ENCODE results near the gene CCDC61.
A peak's percentile ranks its signal among the peaks of the same experiment; 100 is the strongest.

Gene CCDC61

GRCh38 chr19:46016426-46017094 is 21.3 kb downstream of the CCDC61 start:
- DNase-seq: peak; percentile 85

GRCh38 chr19:46017095-46017429 is 21.8 kb downstream of the CCDC61 start:
- no peak for DNase-seq

- DNase-seq: no peak
Observed at GRCh38 chr19:46017874-46018675, 22.8 kb downstream of the CCDC61 start.

- no peak for DNase-seq
Observed at GRCh38 chr19:46018729-46019251, 23.5 kb downstream of the CCDC61 start.

DNA sequence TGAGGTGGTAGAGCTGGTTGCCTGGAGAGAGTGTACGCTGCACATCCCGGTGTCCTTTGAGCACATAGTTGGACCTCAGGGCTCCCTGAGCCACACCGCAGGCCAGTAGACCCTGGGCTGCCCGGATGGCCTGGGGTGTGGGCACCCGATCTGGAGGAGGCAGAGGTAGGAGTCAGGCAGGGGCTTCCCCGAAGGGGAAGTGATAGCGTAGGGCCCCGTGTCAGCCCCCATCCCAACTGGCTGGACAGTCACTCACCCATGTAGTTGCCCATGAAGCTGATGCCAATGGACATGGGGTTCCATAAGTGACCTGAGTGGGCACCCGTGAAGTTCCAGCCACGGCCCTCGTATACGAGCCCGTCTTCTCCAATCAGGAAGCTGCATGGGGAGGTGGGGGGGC is 24.0 kb downstream of the CCDC61 start:
- no peak for DNase-seq

DNA sequence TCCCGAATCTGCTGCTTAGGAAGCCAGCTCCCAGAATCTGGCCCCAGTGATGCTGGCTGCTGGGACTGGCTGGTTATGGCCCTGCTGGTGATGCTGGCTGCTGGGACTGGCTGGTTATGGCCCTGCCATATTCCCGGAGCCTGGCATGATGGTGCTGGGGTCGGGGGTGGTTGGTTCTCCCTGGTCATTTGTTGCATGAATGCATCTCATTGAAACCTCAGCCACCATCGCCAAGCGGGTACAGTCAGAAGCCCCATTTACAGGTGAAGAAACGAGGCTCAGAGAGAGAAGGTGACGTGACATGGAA is 25.5 kb downstream of the CCDC61 start:
- DNase-seq: no peak

- DNase-seq: no peak
Observed at GRCh38 chr19:46021531-46022041, 26.3 kb downstream of the CCDC61 start.

DNA sequence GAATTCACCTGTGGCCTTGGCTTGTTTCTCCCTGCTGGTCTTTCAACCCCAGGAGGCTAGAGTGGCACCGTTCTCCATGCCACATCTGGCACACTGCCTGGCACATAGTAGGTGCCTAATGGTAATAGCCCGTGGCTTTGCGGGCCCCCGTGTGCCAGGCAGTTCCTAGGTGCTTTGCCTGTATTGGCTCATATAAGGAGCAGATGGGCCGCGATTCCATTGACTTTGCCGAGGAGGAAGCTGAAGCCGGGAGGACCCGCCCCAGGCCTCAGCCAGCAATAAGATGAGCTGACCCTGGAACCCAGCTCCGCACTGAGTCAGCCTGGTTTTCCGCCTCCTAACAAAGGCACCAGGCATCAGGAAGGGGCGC is 26.8 kb downstream of the CCDC61 start:
- DNase-seq: no peak

GRCh38 chr19:46022431-46023310 is 27.4 kb downstream of the CCDC61 start, which contains the start of gene PGLYRP1:
TSS of gene PGLYRP1 (minus strand) at chr19:46023053. CDS start at chr19:46023021, 32 bp downstream.
- no peak for DNase-seq

DNA sequence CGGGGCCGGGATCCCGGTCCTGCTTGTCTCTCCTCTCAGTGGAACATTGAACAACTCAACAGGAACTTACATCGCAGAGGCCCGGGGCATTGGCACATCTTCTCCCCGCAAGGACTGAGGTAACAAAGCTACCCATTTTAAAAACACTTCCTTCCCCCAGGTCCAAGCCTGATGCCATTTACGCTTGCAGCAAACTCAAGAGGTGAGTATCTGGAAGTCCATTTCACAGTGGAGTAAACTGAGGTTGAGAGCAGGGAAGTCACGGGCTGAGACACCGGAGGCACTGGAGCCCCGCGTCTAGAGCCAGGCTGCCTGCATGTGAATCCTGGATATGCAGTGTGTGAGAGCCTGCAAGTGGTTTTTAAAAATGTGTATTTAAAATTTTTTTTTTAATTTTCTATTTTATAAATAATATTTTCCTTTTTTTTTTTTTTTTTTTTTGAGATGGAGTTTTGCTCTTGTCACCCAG is 28.1 kb downstream of the CCDC61 start:
- DNase-seq: no peak

DNA sequence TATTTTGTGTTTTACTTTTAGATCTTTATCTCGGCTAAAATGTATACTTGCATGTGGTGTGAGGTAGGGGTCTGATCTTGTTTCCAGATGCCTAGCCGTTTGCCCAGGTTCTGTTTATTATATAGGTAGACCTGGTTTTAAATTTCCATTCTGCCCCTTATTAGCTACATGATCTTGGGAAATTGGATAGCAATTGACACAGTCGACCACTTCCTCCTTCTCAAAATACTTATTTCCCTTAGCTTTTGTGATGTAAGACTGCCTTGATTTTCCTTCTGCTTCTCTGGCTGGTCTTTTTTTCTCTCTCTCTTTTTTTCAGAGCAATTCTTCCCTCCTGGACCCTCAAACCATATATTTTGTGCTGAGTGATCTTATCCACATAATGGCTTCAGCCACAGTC is 30.6 kb downstream of the CCDC61 start:
- DNase-seq: no peak

DNA sequence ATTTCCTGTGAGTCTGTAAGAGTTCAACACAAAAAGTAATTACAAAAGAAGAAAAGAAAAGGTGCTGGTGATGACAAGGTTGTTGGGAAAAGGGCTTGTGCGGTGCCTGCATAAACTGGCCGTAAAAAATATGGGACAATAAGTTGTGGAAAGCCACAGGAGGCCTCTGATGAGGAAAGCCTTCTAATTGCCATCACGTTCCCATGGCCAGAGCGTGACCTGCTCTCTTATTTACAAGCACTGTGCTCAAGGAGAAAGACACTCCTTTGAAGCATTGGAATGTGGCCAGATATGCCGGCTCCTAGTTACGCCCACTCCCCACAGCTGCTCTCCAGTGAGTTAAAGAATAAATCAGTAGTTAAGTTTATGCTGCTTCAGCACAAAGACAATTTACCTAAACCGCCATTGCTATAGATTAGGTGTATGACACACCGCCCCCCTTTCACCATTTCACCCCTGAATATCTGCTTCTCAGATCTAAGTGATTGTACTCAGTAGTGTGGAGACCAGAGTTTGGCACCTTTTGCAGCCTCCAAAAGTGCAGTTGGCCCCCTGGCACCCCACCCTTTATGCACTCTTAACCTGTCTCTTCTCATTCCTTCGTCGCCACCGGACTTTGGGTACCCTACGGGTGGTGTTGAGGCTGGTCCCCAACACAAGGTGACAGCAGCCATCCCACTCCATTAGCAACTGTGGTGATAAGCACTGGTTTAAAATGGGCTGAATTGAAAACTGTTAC is 35.7 kb downstream of the CCDC61 start:
- DNase-seq: no peak

- no peak for DNase-seq
Observed at GRCh38 chr19:46031781-46032596, 36.7 kb downstream of the CCDC61 start.

GRCh38 chr19:46032597-46033025 is 37.3 kb downstream of the CCDC61 start:
- DNase-seq: no peak

DNA sequence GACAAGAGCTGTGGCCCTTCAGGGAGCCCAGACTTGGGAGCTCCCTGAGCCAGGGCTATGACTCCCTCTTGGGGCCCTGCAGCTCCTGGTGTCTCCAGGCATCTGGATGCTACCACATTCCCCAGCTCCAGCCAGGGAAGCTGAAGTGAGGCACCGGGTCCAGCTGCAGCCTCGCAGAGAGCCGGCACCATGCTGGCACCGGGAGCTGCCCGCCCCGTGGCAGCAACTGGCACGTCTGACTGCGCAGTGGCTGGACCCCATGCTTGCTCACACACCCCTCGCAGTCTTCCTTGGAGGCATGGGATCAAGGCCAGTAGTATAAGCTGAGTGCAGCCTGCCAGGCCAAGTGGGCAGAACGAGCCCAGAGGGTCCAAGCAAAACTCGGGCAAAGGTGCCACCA is 38.1 kb downstream of the CCDC61 start:
- no peak for DNase-seq

- DNase-seq: no peak
Observed at GRCh38 chr19:46035546-46035945, 40.3 kb downstream of the CCDC61 start.

DNA sequence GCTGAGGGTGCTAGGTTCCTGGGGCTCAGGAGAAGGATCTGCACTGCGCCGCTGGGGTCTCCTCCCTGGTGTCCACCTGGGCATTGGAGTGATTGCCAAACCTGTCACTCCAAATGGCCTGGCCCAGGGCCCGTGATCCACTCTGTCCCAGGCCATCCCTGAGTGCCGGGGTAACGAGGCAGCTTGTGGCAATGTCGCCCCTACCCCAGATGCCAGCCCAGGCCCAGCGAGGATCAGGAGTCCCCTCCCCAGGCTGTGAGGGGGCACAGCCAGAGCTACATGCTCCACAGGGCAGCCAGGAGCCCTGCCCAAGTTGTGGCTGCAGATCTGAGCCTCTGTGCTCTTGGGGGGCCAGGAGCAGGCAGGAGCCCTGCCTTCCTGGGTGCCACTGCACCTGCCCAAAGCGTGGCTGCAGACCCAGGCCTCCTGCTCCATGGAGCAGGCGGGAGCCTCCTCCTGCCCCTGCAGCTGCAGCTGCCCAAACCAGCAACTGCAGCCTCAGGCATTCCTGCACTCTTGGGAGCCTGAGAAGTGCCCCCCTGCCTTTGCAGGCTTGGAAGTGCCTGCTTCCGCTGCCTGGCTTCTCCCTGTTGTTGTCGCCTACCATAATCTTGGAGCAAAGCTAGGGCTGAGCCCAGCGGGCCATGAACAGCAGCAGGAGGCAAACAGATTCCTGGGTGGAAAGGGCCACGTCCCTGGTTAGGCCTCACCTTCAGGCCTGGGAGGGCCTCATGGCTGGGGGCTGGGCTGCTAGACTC is 40.9 kb downstream of the CCDC61 start:
- no peak for DNase-seq

- DNase-seq: no peak
Observed at GRCh38 chr19:46036744-46037128, 41.5 kb downstream of the CCDC61 start.

- no peak for DNase-seq
Observed at GRCh38 chr19:46040125-46040524, 44.9 kb downstream of the CCDC61 start.

DNA sequence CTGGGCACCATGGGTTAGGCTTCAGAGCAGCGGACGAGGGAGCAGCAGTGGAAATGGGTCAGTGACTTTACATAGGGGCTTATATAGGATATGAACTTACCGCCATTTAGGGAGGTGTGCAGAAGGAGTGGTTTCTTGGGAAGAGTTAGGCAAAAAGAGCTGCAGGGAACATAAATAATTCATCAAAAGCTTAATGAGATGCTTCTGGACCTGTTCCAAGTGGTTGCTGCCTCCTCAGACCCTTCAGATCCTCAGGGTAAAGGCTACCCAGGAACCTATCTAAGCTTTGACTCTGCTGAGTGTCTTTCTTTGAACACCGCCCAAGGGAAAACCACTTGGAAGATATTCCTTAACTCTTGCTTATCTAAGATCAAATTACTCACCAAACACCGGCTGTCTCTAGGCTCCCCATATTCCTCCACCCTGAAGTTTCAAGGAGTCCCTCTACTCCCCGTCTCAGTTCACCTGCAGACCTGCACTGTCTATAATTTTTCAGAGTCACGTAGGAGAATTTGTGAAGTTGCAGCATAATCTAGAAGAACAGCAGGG is 45.8 kb downstream of the CCDC61 start, which contains the start of gene IGFL4:
Gene IGFL4, minus strand, starts transcription at position 51 of the 549 bp plus-strand sequence. Its CDS starts 40 bp downstream, at position 11.
- DNase-seq: no peak
